Endothelial cell of umbilical vein (primary cell): ENCODE results near the gene GNAZ. TPM values are rescaled to one million over a fixed set of nuclear protein-coding genes. Genes with fewer than 3 reads are reported as not detected.

Experiments
- BruUV-seq: library from RNA; stranded (reverse); fragments of 400-500 nt; replicated peaks from 2 replicates; lab custom pipeline; 2021; lab: Mats Ljungman, UMichigan
- CTCF ChIA-PET: fragments of 300-600, 350-600 bp; sonication (Branson Sonifier 250); formaldehyde crosslinking; loops from one replicate; lab custom pipeline; 2021; ENCODE audit warnings: antibody characterized with exemption, inconsistent platforms; lab: Charles Lee
- POLR2A ChIA-PET: fragments of 300-600, 350-600 bp; sonication (Branson Sonifier 250); formaldehyde crosslinking; loops from one replicate; lab custom pipeline; 2021; ENCODE audit warnings: antibody characterized with exemption, inconsistent platforms; lab: Charles Lee
- DNase-seq: peaks from one replicate; pipeline ENCODE4 v3.0.0-alpha.2; 2011; ENCODE audit warnings: low read depth, low spot score
- FAIRE-seq: peaks from 2 replicates; lab custom pipeline; 2011; peaks lifted over from hg19 to GRCh38; lab: Jason Lieb, UNC
- H2AFZ ChIP-seq: 2 replicates; pipeline ENCODE4 v1.6.0; 2012; ENCODE audit warnings: low read depth, low read length, control low read depth, inconsistent platforms
- H3K27ac ChIP-seq: 2 replicates; pipeline ENCODE4 v1.5.1; 2011; ENCODE audit warnings: low read depth, mild to moderate bottlenecking, control low read depth, low read length, moderate library complexity; ENCODE audit not compliant: insufficient read depth
- H3K27me3 ChIP-seq, 2 experiments: 2 replicates each; pipeline versions ENCODE4 v1.6.0 to v1.6.1; 2011; ENCODE audit warnings: low read length in 2 of 2, mixed read lengths in 1 of 2; ENCODE audit not compliant: control insufficient read depth in 2 of 2, insufficient read depth in 2 of 2
- H3K36me3 ChIP-seq, 2 experiments: 2 replicates in 1 of 2; 3 replicates in 1 of 2; pipeline ENCODE4 v1.5.1; 2011; ENCODE audit warnings: low read length in 2 of 2, mild to moderate bottlenecking in 1 of 2, moderate library complexity in 1 of 2; ENCODE audit not compliant: control insufficient read depth in 2 of 2, insufficient read depth in 2 of 2; ENCODE audit errors: extremely low read depth in 1 of 2
- H3K4me1 ChIP-seq: 3 replicates; pipeline ENCODE4 v1.5.1; 2011; ENCODE audit warnings: mild to moderate bottlenecking, low read length; ENCODE audit not compliant: control insufficient read depth, insufficient read depth; ENCODE audit errors: extremely low read depth
- H3K4me2 ChIP-seq: 2 replicates; pipeline ENCODE4 v1.6.1; 2011; ENCODE audit warnings: low read length, control low read depth, mixed read lengths; ENCODE audit not compliant: insufficient read depth
- H3K4me3 ChIP-seq, 3 experiments: fragments of 200-600 bp in 1 of 3; sonication (generic), shearing (Covaris generic) in 1 of 3; replicated peaks in 1 of 3; 2 replicates each; pipeline ENCODE4 v1.5.1; 2011 to 2016; ENCODE audit warnings: control low read depth in 3 of 3, low read length in 3 of 3, mild to moderate bottlenecking in 2 of 3, inconsistent platforms in 1 of 3, low read depth in 1 of 3, moderate library complexity in 1 of 3; ENCODE audit not compliant: insufficient read depth in 1 of 3
- H3K79me2 ChIP-seq: 2 replicates; pipeline ENCODE4 v1.6.0; 2012; ENCODE audit warnings: low read length, inconsistent platforms; ENCODE audit not compliant: control insufficient read depth, insufficient read depth
- H3K9ac ChIP-seq: replicated peaks from 2 replicates; pipeline ENCODE3; 2011; ENCODE audit warnings: low read length, control low read depth; ENCODE audit not compliant: insufficient read depth; ENCODE audit errors: extremely low read depth
- H3K9me1 ChIP-seq: replicated peaks from 3 replicates; pipeline ENCODE4 v1.6.0; 2011; ENCODE audit warnings: mild to moderate bottlenecking, low read length; ENCODE audit not compliant: control insufficient read depth, insufficient read depth; ENCODE audit errors: extremely low read depth
- H3K9me3 ChIP-seq: replicated peaks from 2 replicates; pipeline ENCODE4 v1.5.1; 2012; ENCODE audit warnings: low read length, inconsistent platforms; ENCODE audit not compliant: control insufficient read depth, insufficient read depth
- H4K20me1 ChIP-seq: replicated peaks from 2 replicates; pipeline ENCODE3; 2011; ENCODE audit warnings: mild to moderate bottlenecking, low read length; ENCODE audit not compliant: control insufficient read depth, insufficient read depth; ENCODE audit errors: extremely low read depth
- EZH2 ChIP-seq: IDR thresholded peaks from 2 replicates; pipeline ENCODE4 v1.6.1; 2012; ENCODE audit warnings: borderline replicate concordance, low read depth, mild to moderate bottlenecking, moderate library complexity, low read length, inconsistent platforms; ENCODE audit not compliant: severe bottlenecking
- FOS ChIP-seq: IDR thresholded peaks from 2 replicates; pipeline ENCODE4 v1.6.1; 2011; ENCODE audit warnings: mild to moderate bottlenecking, low read length, moderate library complexity, borderline replicate concordance; ENCODE audit not compliant: insufficient read depth
- GATA2 ChIP-seq: IDR thresholded peaks from 2 replicates; pipeline ENCODE4 v1.7.0; 2011; ENCODE audit warnings: low read depth, mild to moderate bottlenecking, moderate library complexity, mixed read lengths, low read length; ENCODE audit not compliant: insufficient read length, insufficient read depth
- JUN ChIP-seq: IDR thresholded peaks from 2 replicates; pipeline ENCODE4 v1.6.1; 2011; ENCODE audit warnings: borderline replicate concordance, low read depth; ENCODE audit not compliant: insufficient read length, insufficient read depth
- MYC ChIP-seq: IDR thresholded peaks from one replicate; pipeline ENCODE4 v1.6.1; 2011; ENCODE audit warnings: mild to moderate bottlenecking, low read depth, low read length
- POLR2A ChIP-seq: IDR thresholded peaks from 2 replicates; pipeline ENCODE4 v1.6.1; 2012; ENCODE audit warnings: low read depth, mild to moderate bottlenecking, control low read depth, low read length
- POLR2AphosphoS5 ChIP-seq: IDR thresholded peaks from 2 replicates; pipeline ENCODE4 v1.6.1; 2012; ENCODE audit warnings: low read depth, mild to moderate bottlenecking, control low read depth, low read length, moderate library complexity; ENCODE audit not compliant: insufficient read depth
- dilution Hi-C: fragments of 300-500 bp; cut with MboI; formaldehyde crosslinking; loops from one replicate; pipeline ENCODE4 v1.15.0; 2019; ENCODE audit warnings: low sequenced_read_pairs; ENCODE audit not compliant: extremely low pct_ligation_motif_present
- intact Hi-C: fragments of 100-400 bp; cut with micrococcal nuclease; formaldehyde crosslinking; loops from one replicate; pipeline ENCODE4 v1.10.0; 2022
- polyA plus RNA-seq, 4 experiments: library from polyadenylated mRNA; depleted of rRNA in 3 of 4; stranded (reverse) in 3 of 4; unstranded in 1 of 4; fragments of >200 nt; gene quantifications; 2 replicates each; pipeline versions ENCODE4 v1.2.1 to v1.2.3, GENCODE V29; 2011 to 2012; ENCODE audit warnings: missing spikeins in 1 of 4
- total RNA-seq: library from RNA; stranded (reverse); gene quantifications from 2 replicates; pipeline ENCODE4 v1.2.3, GENCODE V29; 2021
- TF ChIP-seq, protein P1 (sequence below), 2 donors: IDR thresholded peaks; 1 replicate in 1 of 2; 2 replicates in 1 of 2; pipeline ENCODE4 v1.5.1; 2011; ENCODE audit warnings: low read length in 2 of 2, mild to moderate bottlenecking in 2 of 2, moderate library complexity in 2 of 2, control low read depth in 1 of 2, inconsistent platforms in 1 of 2, low read depth in 1 of 2; ENCODE audit not compliant: insufficient read depth in 1 of 2; ENCODE audit errors: extremely low read depth in 1 of 2
- TF ChIP-seq, protein P2 (sequence below): IDR thresholded peaks from 2 replicates; pipeline ENCODE4 v1.6.1; 2011; ENCODE audit not compliant: insufficient read depth, insufficient read length

Gene GNAZ
- total and polyA plus RNA-seq, 2 donors (not counting 3 experiments of a cell fraction or from before 2014, with no cell fraction given), result 0.44 to 0.86 TPM

DNA sequence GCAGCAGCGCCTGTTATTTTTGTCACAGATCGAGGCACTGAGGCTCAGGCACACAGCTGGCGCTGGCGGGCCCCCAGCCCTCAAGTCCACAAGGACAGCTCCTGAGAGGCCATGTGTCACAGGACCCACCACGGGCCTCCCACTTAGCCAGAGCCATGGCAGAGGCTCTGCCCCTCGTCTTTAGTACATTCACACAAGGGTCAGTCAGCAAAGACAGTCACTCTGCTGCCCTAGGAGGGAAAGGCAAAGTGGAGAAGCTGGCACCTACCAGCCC is 29.1 kb downstream of the GNAZ start:
- no peak overlapping the region for H3K4me2 ChIP-seq
- H4K20me1 ChIP-seq, result no peaks in the 10 kb centered on the region
- no peak overlapping the region for H3K27ac ChIP-seq
- H3K9ac ChIP-seq, result no peak overlapping the region
- H3K9me1 ChIP-seq, result no peaks in the 10 kb centered on the region
- no peak overlapping the region for H2AFZ ChIP-seq
- no peak for FAIRE-seq
- DNase-seq, result no peak
- no peak overlapping the region for H3K4me3 ChIP-seq
- H3K36me3 ChIP-seq, result no peaks in the 10 kb centered on the region
- no peaks in the 10 kb centered on the region for H3K79me2 ChIP-seq
- H3K4me1 ChIP-seq, result no peaks in the 10 kb centered on the region
- TF ChIP-seq JUN (no peak), EZH2 (no peak), GATA2 (no peak), MYC (no peak), POLR2AphosphoS5 (no peak), POLR2A (no peak), FOS (no peak)
- TF ChIP-seq, protein P1, sequence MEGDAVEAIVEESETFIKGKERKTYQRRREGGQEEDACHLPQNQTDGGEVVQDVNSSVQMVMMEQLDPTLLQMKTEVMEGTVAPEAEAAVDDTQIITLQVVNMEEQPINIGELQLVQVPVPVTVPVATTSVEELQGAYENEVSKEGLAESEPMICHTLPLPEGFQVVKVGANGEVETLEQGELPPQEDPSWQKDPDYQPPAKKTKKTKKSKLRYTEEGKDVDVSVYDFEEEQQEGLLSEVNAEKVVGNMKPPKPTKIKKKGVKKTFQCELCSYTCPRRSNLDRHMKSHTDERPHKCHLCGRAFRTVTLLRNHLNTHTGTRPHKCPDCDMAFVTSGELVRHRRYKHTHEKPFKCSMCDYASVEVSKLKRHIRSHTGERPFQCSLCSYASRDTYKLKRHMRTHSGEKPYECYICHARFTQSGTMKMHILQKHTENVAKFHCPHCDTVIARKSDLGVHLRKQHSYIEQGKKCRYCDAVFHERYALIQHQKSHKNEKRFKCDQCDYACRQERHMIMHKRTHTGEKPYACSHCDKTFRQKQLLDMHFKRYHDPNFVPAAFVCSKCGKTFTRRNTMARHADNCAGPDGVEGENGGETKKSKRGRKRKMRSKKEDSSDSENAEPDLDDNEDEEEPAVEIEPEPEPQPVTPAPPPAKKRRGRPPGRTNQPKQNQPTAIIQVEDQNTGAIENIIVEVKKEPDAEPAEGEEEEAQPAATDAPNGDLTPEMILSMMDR (IDR thresholded peaks at IDR 0.05; ENCODE audit: extremely low read depth in 1 of 2, insufficient read depth in 1 of 2, low read depth in 1 of 2, low read length in 2 of 2), result no peak
- TF ChIP-seq, protein P2, sequence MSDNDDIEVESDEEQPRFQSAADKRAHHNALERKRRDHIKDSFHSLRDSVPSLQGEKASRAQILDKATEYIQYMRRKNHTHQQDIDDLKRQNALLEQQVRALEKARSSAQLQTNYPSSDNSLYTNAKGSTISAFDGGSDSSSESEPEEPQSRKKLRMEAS, result no peak
- CTCF ChIA-PET, result no interaction called here
- intact Hi-C loops, result no loop called here
- H3K9me3 ChIP-seq, result no peaks in the 10 kb centered on the region
- dilution Hi-C loops, result no loop called here
- H3K27me3 ChIP-seq, result no peaks in the 10 kb centered on the region
- BruUV-seq, result no TSS peak
- POLR2A ChIA-PET, result no interaction called here
